IPS DF 4.7 (cell line): ENCODE data around the gene ROR1.
A peak's percentile ranks its signal among the peaks of the same experiment; 100 is the strongest.

ENCODE experiments used
- DNase-seq: peaks from one replicate; pipeline ENCODE4 v3.0.0-alpha.2; 2013; ENCODE audit warnings: low spot score; ENCODE audit errors: extremely low read depth

ROR1 gene

DNA sequence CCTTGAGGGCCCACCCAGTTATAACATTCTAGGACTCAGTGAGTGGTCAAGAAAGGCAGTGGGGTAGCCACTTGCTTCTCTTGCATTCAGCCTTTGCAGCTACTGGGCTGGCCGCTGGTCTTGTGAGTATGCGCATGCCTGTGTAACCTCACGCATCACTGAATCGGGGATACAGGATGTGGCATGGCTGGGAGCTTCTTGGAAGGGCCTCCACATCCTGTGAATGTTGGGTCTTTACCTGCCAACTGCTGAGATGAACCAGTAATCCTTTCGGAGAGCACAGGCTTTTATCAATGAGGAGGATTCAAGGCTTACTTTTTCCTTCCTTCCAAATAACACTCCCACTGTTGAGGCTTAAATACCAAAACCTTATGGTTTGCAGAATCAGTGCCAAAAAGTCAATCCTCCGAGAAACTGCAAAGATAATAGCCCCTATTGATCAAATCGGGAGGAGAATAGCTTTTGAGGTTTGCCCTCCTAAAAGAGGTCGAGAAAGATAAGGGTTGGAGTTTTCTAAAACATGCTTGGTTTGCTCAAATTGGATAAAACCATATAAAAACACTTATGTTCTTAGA, 230.7 kb downstream of the ROR1 start:
- DNase-seq, result peak; percentile 11

DNA sequence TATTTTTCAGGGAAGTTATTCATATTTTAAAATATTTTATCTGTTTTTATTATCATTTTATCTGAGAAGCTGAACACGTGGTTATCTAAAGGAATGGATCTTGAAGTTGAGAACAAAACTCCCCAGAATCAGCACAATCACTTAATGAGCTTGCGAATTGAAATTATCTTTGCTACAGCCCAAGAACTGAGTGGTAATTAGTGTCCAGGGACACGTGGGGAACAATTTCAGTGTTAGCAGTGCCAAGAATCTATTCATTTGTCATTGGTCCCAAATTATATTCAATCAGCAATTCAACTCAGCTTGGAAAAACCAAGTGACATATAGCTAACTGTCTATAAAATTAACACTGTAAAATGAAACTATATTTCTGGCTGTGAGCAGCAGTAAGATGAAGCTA, 232.0 kb downstream of the ROR1 start:
- DNase-seq, result no peak

- DNase-seq, result no peak
These were observed 232.6 kb downstream of the ROR1 start for GRCh38 chr1:64006276-64007051.

DNA sequence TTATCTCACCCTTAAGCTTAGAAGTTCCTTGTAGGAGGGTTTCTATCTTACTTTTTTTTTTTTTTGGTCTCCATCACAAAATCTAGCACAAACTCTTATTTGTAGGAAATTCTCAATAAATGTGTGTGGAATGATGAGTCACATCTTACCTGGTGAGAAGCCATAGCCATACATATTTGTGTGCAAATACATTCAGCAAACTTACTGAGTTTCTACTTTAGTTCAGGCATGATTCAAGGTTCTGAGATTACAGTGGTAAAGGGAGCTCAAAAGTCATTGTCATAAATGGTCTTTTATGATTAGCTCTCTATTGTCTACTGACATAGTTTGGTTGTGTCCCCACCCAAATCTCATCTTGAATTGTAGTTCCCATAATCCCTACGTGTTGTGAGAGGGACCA, 236.5 kb downstream of the ROR1 start:
- DNase-seq, result no peak

DNA sequence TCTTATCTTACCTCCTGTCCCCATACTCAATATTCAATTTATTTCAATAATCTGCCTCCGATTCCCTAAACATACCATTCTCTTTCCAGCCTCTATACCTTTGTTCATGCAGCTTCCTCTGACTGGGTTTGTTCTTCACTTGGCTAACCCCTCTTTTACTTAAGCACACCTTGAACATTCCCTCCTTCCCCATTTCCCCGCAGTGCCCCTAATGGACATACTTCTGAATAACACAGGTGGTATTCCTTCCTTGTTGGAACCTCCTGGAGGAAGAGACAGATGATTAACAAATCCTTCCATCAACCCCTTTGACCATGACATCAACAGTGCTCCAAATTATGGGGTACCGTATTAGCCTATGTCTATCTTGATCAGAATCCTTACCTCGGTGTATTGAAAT, 239.6 kb downstream of the ROR1 start:
- no peak for DNase-seq

GRCh38 chr1:64019818-64020217, 246.0 kb downstream of the ROR1 start:
- DNase-seq, result no peak

- no peak for DNase-seq
These were observed 247.2 kb downstream of the ROR1 start for GRCh38 chr1:64021066-64021465.

DNA sequence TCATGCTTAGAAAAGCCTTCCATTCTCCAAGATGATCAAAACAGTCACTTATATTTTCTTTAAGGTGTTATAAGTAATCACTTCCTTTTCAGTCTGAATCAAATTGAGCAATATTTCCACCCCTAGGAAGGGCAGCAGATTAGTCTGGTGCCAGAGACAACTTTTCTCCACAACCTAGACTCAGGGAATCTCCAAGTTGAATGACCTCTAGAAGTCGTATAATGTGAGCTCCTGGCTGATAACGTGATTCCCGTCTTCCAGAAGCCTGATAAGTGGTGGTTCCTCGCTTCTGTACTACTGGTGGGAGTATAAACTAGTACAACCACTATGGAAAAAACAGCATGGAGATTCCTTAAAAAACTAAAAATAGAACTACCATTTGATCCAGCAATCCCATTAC, 251.2 kb downstream of the ROR1 start:
- no peak for DNase-seq

- no peak for DNase-seq
These were observed 255.2 kb downstream of the ROR1 start for GRCh38 chr1:64029037-64029436.

GRCh38 chr1:64030411-64030810, 256.6 kb downstream of the ROR1 start:
- no peak for DNase-seq

GRCh38 chr1:64031236-64031635, 257.4 kb downstream of the ROR1 start:
- DNase-seq, result no peak

GRCh38 chr1:64033667-64034220, 259.9 kb downstream of the ROR1 start:
- DNase-seq, result no peak

GRCh38 chr1:64036549-64036948, 262.7 kb downstream of the ROR1 start:
- DNase-seq, result no peak

DNA sequence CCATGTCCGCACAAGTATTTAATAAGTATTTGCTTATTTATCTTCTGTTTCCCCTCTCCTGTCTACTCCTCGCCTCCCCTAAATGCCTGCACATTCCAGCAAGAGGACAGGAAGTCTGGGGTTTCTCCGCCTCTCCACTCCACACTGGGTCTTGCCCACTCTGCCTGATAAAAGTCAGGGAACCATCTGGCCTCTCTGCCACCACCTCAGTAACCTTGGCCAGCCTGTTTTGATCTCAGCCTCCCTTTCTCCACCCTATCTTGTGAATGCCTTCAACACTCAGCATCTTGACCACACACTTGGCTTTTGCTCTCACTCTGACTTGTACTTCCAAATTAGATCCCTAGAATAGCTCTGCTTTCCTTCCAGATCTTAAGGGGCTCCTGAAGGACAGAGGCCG, 264.3 kb downstream of the ROR1 start:
- no peak for DNase-seq

- no peak for DNase-seq
These were observed 265.1 kb downstream of the ROR1 start for GRCh38 chr1:64038965-64039364.

GRCh38 chr1:64039390-64039926, 265.6 kb downstream of the ROR1 start:
- DNase-seq, result peak; percentile 25

GRCh38 chr1:64041371-64042131, 267.7 kb downstream of the ROR1 start:
- no peak for DNase-seq

GRCh38 chr1:64042331-64043100, 268.7 kb downstream of the ROR1 start:
- DNase-seq, result no peak

GRCh38 chr1:64043288-64043687, 269.5 kb downstream of the ROR1 start:
- DNase-seq, result no peak

DNA sequence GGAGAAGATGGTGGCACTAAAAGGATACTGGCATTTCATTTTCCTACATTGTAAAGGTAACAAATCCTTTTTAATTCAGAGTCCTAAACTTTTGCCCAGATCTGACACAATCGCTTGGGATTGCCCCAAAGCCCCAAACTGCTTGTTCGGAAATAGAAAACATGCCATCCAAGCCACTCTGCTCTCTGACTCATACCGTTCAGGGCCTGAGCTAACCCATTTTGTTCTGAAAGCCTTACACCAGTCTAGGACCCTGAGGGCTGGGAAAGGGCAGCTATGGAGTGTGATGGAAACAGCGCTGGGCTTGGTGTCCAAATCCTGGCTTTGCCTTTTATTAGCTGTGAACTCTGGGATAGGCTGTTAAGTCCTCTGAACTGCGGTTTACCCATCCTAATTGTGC, 270.2 kb downstream of the ROR1 start:
- DNase-seq, result no peak

- no peak for DNase-seq
These were observed 272.4 kb downstream of the ROR1 start for GRCh38 chr1:64046243-64046642.
